Measurements from ENCODE around the gene BBS9.

DNA sequence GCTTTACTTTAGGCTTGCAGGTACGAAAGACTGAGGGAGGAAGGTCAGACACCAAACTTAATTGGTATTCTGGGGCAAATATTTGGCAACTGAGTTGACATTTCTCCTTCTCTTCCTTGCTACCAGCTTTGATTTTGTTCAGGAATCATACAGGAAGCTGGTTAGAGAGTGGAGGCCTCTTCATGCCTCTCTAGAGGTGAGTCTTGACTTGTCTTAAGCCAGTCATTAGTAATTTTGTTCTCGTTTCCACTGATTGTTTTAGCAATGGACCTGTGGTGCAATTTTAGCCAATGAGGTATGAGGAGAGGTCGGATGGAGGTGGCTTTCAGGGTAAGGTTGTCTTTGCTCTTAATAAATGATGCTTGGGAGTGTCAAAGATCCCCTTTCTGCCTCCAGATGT lies 17.8 kb upstream of the BBS9 start:
- TF ChIP-seq, protein P1, sequence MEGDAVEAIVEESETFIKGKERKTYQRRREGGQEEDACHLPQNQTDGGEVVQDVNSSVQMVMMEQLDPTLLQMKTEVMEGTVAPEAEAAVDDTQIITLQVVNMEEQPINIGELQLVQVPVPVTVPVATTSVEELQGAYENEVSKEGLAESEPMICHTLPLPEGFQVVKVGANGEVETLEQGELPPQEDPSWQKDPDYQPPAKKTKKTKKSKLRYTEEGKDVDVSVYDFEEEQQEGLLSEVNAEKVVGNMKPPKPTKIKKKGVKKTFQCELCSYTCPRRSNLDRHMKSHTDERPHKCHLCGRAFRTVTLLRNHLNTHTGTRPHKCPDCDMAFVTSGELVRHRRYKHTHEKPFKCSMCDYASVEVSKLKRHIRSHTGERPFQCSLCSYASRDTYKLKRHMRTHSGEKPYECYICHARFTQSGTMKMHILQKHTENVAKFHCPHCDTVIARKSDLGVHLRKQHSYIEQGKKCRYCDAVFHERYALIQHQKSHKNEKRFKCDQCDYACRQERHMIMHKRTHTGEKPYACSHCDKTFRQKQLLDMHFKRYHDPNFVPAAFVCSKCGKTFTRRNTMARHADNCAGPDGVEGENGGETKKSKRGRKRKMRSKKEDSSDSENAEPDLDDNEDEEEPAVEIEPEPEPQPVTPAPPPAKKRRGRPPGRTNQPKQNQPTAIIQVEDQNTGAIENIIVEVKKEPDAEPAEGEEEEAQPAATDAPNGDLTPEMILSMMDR (IDR thresholded peaks at IDR 0.05) = no peak
- TF ChIP-seq POLR2A (IDR thresholded peaks at IDR 0.05) = no peak

Data from right lobe of liver (tissue), 4 donors.